Measurements from ENCODE around the gene ZC3HAV1L.

GRCh38 chr7:139049936-139050335 lies 14.1 kb upstream of the ZC3HAV1L start:
- TF ChIP-seq EZH2 (IDR thresholded peaks at IDR 0.05; ENCODE audit: low read depth) (no peak), CTCF (conservative IDR thresholded peaks at IDR 0.05) (no peak)
